Measurements from ENCODE around the gene OR51A7.

The OR51A7 gene

DNA sequence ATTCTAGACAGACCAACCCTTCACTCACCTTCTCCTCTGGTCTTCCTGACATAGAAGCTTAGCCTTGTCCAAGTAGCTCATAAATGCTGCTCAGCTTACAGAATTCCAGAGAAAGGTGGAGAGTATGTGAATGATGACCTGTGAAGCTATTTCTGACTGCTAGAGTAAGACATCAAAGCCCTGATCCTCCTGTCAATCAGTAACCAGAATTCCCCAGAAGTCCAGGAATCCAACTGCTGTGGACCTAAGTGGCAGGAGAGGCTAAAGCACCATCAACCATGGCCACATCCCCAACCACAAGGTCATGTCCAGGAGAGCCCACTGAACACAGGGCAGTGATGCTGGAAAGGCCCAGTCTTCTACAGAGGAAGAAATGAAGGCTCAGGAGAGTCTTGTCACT is 13.0 kb downstream of the OR51A7 start:
- DNase-seq (ENCODE audit: low read depth, low spot score) = no peak
- TF ChIP-seq CTCF (IDR thresholded peaks at IDR 0.05; ENCODE audit: low read depth, low read length) = no peak
- no peak overlapping the region for H3K4me3 ChIP-seq (ENCODE audit: low read depth, low read length)
- in situ Hi-C loops (cut with HindIII; ENCODE audit: low sequenced_read_pairs) = no loop called here

DNA sequence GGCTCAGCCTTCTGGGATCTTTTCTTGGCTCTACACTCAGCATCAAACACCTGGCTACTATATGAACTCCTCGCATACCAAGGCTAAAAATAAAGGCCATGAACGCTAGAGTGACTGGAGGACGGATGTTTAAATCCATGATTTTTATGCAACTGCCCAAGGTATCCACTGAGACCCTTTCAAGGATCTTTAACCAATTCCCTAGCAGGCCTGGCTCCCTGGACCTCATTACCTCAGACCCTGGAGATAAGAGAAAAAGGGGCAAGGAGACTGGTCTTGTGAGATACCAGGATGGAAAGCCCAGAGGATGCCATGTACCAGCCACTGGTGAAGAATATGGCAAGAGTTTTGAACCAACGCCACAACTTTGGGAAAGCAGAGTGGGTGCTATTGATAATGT is 15.7 kb downstream of the OR51A7 start, which contains the start of gene OR51G2:
TSS of gene OR51G2 (minus strand) at position 101 of the 400 bp plus-strand sequence. CDS start 3,687 bp downstream, outside the sequence.
- H3K4me3 ChIP-seq (ENCODE audit: low read depth, low read length) = no peak within 1 kb of the TSS
- in situ Hi-C loops (cut with HindIII; ENCODE audit: low sequenced_read_pairs) = no loop called here
- DNase-seq (ENCODE audit: low read depth, low spot score) = no peak
- no peak for TF ChIP-seq CTCF (IDR thresholded peaks at IDR 0.05; ENCODE audit: low read depth, low read length)

DNA sequence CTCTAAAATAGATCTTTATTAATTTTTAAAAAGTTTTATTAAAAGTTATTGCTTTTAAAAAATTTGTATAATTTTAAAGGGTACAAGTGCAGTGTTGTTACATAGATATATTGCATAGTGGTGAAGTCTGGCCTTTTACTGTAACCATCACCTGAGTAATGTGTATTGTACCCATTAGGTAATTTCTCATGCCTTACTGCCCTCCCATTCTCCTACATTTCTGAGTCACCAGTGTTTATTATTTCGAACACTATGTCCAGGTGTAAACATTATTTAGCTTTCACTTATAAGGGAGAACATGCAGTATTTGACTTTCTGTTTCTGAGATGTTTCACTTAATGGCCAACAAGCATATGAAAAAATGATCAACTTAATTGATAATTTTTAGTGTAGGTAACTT is 18.2 kb downstream of the OR51A7 start:
- TF ChIP-seq CTCF (IDR thresholded peaks at IDR 0.05; ENCODE audit: low read depth, low read length) = no peak
- H3K4me3 ChIP-seq (ENCODE audit: low read depth, low read length) = no peak overlapping the region
- no peak for DNase-seq (ENCODE audit: low read depth, low spot score)
- in situ Hi-C loops (cut with HindIII; ENCODE audit: low sequenced_read_pairs) = no loop called here

DNA sequence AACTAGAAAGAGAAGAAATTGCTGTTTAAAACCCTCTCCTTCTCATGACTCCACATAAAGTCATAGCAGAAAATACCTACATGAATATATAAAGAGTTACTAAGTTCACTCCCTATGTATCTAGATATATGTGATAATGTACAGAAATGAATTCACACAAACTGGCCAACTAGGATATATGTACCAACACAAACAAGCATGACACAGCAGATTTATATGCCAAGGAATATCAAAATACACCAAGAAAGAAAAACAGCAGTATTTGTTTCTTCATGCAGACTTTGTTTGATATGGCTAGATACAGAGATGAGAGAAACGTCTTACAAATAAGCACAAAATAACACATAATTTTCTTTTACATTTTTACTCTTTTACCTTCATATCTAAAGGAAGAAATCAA is 18.7 kb downstream of the OR51A7 start:
- TF ChIP-seq CTCF (IDR thresholded peaks at IDR 0.05; ENCODE audit: low read depth, low read length) = no peak
- in situ Hi-C loops (cut with HindIII; ENCODE audit: low sequenced_read_pairs) = no loop called here
- no peak overlapping the region for H3K4me3 ChIP-seq (ENCODE audit: low read depth, low read length)
- DNase-seq (ENCODE audit: low read depth, low spot score) = no peak

DNA sequence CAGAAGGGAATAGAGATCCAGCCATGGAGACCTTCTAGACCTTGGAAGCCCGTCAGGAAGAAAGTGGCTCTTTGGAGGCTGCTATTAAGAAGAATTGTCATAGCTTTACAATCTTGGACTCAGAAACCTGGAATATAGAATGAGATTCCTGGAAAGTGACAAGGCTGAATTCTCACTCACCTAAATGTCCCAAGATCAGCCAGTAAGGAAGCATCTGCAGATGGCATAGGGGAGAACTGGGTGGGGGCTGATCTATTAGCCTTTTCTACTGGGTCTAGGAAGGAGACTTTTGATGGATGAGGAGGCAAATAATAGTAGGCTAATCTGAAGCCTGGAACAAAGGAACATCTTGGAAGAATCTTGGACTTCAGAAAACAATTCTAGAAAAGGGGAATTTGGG is 20.7 kb downstream of the OR51A7 start, which contains the start of gene OR51G1:
TSS of gene OR51G1 (minus strand) at position 101 of the 400 bp plus-strand sequence. CDS start at position 101, 0 bp downstream.
- in situ Hi-C loops (cut with HindIII; ENCODE audit: low sequenced_read_pairs) = no loop called here
- no peak for DNase-seq (ENCODE audit: low read depth, low spot score)
- H3K4me3 ChIP-seq (ENCODE audit: low read depth, low read length) = no peak within 1 kb of the TSS
- no peak for TF ChIP-seq CTCF (IDR thresholded peaks at IDR 0.05; ENCODE audit: low read depth, low read length)

DNA sequence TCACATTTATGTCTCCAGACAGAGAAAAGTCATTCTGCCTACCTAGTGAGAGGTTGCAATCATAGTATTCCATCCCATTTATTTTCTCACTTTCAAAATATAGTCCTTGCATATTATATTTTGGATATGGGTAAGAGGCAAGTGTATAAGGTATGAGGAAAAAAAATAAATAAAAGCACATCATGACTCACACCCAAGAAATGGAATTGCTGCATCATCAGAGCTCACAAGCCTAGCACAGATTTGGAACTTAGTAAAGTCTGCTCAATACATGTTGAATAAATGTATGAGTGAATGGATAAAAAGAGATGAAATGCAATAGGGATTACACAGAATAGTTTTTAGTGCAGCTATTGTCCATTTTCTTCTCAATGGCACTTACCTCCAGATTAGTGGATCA is 23.0 kb downstream of the OR51A7 start:
- TF ChIP-seq CTCF (IDR thresholded peaks at IDR 0.05; ENCODE audit: low read depth, low read length) = no peak
- H3K4me3 ChIP-seq (ENCODE audit: low read depth, low read length) = no peak overlapping the region
- in situ Hi-C loops (cut with HindIII; ENCODE audit: low sequenced_read_pairs) = no loop called here
- DNase-seq (ENCODE audit: low read depth, low spot score) = peak; percentile 11

DNA sequence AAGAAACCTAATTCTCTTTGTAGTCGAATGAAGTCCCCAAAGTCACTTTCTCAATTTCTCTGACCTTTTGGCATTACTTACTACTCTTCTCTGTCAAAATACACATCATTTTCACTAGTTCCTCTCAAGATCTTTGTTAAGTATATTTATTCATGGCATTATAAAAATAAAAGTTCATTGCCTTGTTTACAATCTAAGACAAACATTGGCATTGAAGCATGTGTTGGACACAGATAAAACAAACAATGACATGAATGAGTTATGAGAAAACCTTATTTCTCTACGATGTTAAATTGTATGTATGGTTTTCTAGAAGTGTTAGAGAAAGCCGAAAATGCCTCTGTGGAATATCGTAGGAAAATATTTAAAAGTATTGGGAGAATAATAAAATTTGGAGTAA is 29.2 kb downstream of the OR51A7 start:
- TF ChIP-seq CTCF (IDR thresholded peaks at IDR 0.05; ENCODE audit: low read depth, low read length) = no peak
- DNase-seq (ENCODE audit: low read depth, low spot score) = no peak
- in situ Hi-C loops (cut with HindIII; ENCODE audit: low sequenced_read_pairs) = no loop called here
- no peak overlapping the region for H3K4me3 ChIP-seq (ENCODE audit: low read depth, low read length)
